Transverse colon (tissue), 3 donors: ENCODE results near the gene AGMAT.

Experiments
- CTCF ChIP-seq, 5 experiments: fragments of 200-600 bp in 3 of 5; fragments of 450-650 bp in 2 of 5; sonication (generic) in 3 of 5; IDR thresholded peaks; 1 replicate in 2 of 5; 2 replicates in 3 of 5; pipeline ENCODE4 v1.5.1; 2016 to 2017; ENCODE audit warnings: antibody characterized with exemption in 5 of 5, inconsistent platforms in 3 of 5, mild to moderate bottlenecking in 2 of 5, moderate library complexity in 1 of 5
- EP300 ChIP-seq: sonication (generic); formaldehyde crosslinking; IDR thresholded peaks from one replicate; pipeline ENCODE4 v1.6.1; 2017; ENCODE audit warnings: antibody characterized with exemption, low read depth
- POLR2A ChIP-seq: fragments of 450-650 bp; IDR thresholded peaks from one replicate; pipeline ENCODE4 v1.6.1; 2016; ENCODE audit warnings: antibody characterized with exemption, mild to moderate bottlenecking, moderate library complexity

- TF ChIP-seq EP300 (no peak), CTCF (IDR thresholded peaks at IDR 0.05) (no peak), POLR2A (no peak)
Measured at GRCh38 chr1:15575549-15576150, 9.2 kb downstream of the AGMAT start.
